Renal cortical epithelial cell (primary cell): ENCODE data around the gene ERN2. TPM values are rescaled to one million over a fixed set of nuclear protein-coding genes. Genes with fewer than 3 reads are reported as not detected.
"Not testable (repeated sequence)": the region's sequence is repeated elsewhere in the genome, so short reads cannot be mapped to it uniquely, and the experiment has no call there.

ENCODE experiments used
- DNase-seq: peaks from one replicate; pipeline ENCODE4 v3.0.0-alpha.2; 2011; ENCODE audit warnings: low read depth
- total RNA-seq: library from RNA; depleted of rRNA; stranded (reverse); fragments of >200 nt; gene quantifications from 2 replicates; pipeline ENCODE4 v1.2.3, GENCODE V29; 2014

ERN2 gene
- 0.15 TPM in 1 of 2 replicates, not detected in the other for total RNA-seq

DNA sequence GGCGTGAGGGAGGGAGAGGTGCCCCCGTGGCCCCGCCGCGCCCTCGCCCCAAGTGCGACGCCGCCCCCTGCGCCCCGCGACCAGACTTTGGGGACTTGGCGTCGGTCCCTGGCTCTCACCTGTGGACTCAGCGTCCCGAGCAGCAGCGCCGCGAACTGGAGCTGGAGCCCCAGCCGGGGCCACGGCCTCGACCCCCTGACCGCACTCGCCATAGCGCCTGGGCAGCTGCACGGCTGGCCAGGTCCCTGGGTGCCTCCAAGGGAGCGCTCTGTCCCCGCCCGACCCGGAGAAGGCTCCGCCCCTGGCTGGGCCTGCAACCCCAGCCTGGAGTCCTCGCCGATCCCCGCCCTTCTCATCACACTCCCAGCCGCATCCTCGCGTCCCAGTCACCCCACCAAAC, at the start of gene ERN2:
Gene ERN2 (minus strand): TSS at position 247 of the 400 bp plus-strand sequence. CDS start 35 bp downstream, at position 212.
- DNase-seq = no peak

DNA sequence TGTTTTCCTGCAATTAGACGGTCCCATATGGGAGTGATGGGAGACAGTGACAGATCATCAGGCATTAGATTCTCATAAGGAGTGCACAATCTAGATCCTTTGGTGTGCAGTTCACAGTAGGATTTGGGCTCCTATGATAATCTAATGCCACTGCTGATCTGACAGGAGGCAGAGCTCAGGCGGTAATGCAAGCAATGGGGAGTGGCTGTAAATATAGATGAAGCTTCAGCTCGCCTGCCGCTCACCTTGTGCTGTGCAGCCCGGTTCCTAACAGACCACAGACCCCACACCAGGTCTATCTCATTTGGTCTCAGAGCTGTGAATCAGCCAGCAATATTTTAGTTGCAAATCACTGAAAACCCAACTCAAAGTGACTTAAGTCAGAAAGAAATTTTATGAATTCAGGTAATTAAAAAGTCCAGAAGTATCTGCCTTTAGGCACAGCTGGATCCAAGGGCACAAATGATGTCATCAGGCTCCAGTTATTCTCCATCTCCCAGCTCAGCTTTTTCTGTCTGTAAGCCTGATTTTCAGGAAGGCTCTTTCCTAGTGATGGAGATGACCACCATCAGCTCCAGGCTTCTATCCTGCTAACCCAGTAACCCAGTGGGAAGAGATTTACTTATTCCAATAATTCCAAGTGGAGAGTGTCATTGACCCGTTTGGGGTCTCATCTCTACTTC, 45.1 kb upstream of the ERN2 start:
- no peak for DNase-seq

GRCh38 chr16:23757116-23757515, 44.1 kb upstream of the ERN2 start:
- no peak for DNase-seq

DNA sequence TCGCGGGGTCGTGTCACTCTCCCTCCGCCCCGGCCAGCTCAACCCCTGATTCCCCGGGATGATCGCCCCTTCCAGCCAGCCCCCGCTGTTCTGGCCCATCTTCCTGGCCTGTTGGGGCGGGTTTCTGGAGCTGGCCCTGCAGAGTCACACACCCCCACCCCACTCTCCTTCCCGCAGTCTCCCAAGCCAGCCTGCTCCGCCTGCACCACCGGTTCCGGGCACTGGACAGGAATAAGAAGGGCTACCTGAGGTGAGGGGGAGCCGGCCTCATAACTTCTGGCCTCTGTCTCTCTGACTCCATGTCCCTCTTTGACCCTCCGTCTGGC, 42.4 kb upstream of the ERN2 start:
- DNase-seq = no peak

DNA sequence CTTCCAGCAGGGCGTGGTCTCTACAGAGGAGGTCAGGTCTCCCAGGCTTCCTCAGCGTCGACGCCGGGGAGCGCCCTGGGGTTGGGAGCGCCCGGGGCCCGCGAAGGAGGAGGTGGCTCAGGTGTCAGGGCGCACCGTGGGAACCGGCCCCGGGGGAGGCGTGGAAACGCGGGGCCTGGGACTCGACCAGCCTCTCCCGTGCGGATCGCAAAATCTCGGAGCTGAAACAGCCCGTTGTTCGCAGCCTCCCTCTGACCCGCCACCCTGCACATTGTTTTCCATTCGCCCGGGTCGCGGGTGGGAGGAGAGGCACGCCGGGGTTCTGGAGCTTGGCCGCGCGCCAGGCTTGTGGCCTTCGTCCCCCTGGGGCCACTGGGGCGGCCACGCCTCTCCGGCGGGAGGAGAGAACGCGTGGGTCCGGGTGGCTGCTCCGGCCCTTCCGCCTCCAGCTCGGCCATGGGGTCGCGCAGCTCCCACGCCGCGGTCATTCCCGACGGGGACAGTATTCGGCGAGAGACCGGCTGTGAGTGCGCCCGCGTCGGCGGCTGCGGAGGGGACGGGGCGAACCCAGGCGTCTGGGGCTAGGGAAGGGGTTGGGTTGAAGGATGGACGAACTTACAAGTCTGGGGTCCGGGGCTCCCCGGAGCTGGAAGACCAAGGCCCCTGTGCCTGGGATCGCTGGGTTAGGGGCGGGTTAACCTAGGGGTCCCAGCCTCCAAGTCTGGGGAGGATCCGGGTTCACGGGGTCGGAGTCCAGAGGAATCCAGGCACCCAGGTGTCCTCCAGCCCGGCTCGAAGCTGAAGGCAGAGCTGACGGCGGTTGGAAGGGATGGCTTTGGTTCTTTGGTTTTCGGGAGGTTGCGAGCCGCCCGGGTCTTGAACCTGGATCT, 41.8 kb upstream of the ERN2 start, which contains the start of gene CHP2:
Gene CHP2 (plus strand): TSS at position 433 of the 890 bp plus-strand sequence. CDS start 24 bp downstream, at position 457.
- no peak for DNase-seq

DNA sequence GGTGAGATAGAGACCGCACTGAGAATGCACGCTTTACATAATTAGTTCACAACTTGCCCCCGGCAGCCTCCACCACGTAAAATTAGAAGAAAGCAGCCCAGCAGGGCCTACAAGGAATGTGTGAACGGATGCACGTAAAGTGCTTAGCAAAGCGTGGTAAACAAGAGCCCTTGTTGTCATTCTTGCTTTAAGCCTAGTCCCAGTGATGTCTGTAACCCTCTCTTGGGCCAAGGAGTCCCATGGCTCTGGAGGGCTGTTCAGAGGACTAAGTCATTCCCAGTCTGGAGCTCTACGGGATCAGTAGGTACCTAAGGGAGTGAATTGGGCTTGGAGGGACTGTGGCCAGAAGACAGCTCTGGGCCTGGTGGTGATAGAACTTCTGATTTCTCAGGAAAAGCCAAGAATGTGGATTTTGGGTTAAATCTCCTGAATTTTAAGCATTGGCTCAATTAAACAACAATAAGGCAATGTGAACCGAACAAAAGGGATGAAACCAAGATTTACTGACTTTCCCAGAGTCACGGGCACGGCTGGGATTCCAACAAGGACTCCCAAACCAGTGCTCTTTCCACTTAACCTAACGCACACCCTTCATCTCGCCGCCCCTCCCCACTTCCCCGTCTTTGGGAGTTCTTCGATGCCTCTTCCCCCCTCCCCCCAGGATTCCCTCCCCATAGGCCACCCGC, 41.0 kb upstream of the ERN2 start:
- DNase-seq = no peak

GRCh38 chr16:23751053-23751452, 38.0 kb upstream of the ERN2 start:
- DNase-seq = not testable (repeated sequence)

- DNase-seq = no peak
Observed at GRCh38 chr16:23748630-23749029, 35.6 kb upstream of the ERN2 start.

GRCh38 chr16:23745263-23745662, 32.2 kb upstream of the ERN2 start:
- no peak for DNase-seq

DNA sequence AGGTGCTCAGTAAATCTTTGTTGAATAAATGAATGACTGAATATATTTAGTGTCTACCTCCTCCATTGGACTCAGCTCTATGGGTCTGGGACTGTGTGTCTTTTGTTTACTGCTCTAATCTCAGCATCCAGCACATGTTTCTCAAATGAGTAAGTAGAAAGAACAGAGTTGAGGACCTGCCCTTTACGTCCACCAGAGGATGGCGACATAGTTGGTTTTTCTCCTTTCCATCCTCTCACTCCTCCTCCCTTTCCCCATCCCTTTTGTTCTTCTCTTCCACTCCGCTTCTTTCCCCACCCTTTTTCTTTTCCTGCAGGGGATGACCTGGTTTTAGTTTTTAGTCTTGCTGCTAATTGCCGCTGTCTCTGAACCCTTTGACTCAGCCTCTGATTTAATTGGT, 29.7 kb upstream of the ERN2 start:
- no peak for DNase-seq

DNA sequence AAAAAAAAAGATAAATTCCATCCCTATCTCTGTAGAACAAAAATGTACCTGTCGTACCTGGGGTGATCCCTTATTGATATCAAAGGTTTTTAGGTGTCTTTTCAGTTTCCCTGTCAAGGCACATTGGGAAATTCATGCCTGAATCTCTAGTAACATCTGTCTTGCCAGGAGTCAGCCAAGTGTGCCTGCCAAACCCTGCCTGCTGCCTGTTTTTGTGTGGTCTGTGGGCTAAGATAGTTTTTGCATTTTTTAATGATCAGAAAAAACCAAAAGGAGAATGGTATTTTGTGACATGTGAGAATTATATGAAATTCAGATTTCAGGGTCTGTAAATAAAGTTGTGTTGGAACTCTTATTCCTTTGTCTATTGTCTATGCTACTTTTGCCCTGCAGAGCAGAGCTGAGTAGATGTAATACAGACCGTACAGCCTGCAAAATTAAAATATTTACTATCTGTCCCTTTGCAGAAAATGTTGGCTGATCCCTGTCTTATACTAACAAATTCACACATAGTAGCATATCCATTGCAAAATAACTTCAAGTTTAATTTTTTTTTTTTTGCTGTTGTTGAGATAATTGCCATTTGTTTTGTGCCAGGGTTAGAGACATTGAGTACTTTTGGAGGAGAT, 28.8 kb upstream of the ERN2 start:
- DNase-seq = no peak

GRCh38 chr16:23739516-23739915, 26.5 kb upstream of the ERN2 start:
- DNase-seq = no peak

DNA sequence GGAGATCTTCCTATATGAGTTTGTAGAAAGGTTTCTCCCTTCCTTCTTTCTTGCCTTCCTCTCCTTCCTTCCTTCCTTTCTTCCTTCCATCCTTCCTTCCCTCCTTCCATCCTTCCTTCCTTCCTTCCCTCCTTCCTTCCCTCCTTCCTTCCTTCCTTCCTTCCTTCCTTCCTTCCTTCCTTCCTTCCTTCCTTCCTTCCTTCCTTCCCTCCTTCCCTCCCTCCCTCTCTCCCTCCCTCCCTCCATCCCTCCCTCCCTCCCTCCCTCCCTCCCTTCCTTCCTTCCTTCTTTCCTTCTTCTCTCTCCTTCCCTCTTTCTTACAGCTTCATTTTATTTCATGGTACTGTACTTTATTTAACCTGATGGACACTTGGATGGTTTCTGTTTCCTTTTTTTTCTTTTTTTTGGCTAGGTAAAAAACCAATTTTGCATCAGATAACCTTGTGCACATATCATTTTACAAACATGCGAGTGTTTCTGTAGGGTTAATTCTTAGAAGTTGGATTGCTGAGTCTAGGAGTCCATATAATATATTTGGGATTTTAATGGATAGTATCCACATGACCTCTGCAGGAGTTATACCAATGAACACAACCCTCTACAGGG, 24.5 kb upstream of the ERN2 start:
- DNase-seq = not testable (repeated sequence)

GRCh38 chr16:23734176-23734893, 21.3 kb upstream of the ERN2 start:
- DNase-seq = no peak

DNA sequence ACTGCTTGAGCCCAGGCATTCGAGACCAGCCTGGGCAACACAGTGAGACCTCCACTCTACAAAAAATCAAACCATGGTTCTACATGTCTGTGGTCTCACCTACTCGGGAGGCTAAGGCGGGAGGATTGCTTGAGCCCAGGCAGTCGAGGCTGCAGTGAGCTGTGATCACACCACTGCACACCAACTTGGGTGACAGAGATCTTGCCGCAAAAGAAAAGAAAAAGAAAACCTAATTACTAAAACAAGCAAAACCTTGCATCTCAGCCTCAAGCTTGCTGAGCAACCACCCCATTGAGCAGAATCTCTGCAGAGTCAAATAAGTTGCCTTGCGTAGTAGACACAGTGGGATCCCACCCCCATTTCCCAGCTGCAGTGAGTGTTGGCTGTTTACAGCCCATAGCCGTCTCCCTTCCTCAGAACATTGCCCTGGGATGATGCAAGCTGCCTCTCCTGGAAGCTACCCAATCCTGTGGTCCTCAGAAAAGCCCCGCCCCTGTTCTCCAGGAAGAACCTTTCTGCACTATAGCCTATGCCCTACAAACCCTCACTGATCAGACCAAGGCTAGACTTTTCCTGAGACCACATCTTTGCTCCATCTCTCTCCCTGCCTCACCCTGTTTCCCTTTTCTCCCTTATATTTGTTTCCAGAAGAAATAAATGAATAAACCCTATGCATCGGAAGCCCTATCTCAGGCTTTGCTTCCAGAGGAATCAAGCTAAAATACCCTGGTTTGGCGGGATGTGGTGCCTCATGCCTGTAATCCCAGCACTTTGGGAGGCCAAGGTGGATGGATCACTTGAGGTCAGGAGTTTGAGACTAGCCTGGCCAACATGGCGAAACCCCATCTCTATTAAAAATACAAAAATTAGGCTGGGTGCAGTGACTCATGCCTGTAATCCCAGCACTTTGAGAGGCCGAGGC, 16.7 kb upstream of the ERN2 start:
- DNase-seq = peak; percentile 51

DNA sequence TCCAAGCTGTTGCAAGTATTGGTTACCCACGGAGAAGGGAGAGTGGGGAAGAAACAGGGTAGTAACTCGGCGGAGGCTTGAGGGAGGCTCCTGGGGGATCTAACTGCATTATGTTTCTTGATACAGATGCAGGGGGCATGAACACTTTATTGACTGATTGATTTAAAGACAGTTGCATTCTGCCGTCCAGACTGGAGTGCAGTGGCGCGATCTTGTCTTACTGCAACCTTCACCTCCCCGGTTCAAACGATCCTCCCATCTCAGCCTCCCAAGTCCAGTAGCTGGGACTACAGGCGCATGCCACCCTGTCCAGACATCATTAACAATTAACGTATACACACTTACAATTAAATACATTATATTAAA, 15.1 kb upstream of the ERN2 start:
- DNase-seq = no peak

DNA sequence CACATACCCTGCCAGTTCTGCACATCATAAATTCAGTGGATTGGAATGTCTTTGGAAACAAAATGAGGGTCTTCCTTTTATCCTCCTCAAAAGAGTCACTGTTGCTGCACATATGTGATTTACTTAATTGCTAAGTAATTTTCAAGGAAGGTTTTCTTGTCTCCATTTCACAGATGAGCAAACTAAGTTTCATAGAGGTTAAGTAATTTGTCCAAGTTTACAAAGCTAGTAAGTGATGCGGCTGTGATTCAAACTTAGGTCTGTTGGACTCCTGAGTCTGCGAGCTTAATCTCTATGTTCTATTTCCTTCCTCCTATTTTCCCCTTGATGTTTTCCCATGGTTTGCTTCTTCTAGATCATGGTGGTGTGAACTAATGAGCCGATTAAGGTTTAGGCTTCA, 13.7 kb upstream of the ERN2 start:
- no peak for DNase-seq

- no peak for DNase-seq
Observed at GRCh38 chr16:23724785-23725131, 11.7 kb upstream of the ERN2 start.

- no peak for DNase-seq
Observed at GRCh38 chr16:23724096-23724784, 11.2 kb upstream of the ERN2 start.
